ENCODE measurements around the gene PLPP6.

The PLPP6 gene

DNA sequence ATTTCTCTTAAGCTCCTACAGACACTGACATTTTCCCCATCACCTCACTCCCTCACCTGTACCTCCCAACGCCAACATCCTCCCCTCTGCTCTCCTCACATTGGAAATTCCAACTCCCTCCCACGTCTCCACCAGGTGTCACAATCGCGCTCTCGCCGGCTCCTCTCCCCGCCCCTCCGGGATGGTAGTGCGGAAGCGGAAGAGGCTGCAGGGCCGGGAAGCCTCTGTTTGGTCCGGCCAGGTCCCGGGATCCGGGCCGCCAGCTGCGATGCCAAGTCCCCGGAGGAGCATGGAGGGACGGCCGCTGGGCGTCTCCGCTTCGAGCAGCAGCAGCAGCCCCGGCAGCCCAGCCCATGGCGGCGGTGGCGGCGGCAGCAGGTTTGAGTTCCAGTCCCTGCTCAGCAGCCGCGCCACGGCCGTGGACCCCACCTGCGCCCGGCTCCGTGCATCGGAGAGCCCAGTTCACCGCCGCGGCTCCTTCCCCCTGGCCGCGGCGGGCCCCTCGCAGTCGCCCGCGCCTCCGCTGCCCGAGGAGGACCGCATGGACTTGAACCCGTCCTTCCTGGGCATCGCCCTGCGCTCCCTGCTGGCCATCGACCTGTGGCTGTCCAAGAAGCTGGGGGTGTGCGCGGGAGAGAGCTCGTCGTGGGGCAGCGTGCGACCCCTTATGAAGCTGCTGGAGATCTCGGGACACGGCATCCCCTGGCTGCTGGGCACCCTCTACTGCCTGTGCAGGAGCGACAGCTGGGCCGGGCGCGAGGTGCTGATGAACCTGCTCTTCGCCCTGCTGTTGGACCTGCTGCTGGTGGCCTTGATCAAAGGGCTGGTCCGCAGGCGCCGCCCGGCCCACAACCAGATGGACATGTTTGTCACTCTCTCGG lies at the start of gene PLPP6:
Gene PLPP6, plus strand, starts transcription at position 187 of the 881 bp plus-strand sequence. Its CDS starts 82 bp downstream, at position 269.
- Mint-ChIP-seq H3K4me1 (ENCODE audit: low read depth) (peaks cover 63% of the 10 kb centered on the region), H3K27me3 (peaks cover 2% of the 10 kb centered on the region), H3K9me3 (ENCODE audit: low read depth) (no peaks in the 10 kb centered on the region), H3K27ac (peak within 1 kb of the TSS; percentile 93), H3K4me3 (peak within 1 kb of the TSS; percentile 93), H3K36me3 (no peaks in the 10 kb centered on the region)

DNA sequence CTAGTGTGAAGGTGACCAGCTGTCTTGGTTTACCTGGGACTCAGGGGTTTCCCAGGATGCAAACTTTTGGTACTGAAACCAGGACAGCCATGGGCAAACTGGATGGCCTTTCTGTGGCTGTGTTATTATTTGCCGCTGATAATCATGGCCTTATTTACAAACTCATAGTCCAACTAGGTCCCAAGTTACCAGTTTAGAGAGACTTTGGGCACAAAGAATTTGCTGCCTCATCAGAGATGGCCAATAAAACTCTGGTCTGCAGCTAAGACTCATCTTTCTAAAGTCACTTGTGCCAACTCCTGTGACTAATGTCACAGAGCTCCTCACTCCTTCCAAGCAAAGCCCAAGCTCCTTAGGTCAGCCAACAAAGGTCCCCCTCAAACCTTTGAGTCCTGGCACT lies 47.5 kb upstream of the PLPP6 start:
- Mint-ChIP-seq H3K27ac (no peak overlapping the region), H3K27me3 (no peaks in the 10 kb centered on the region), H3K36me3 (peaks cover 7% of the 10 kb centered on the region), H3K4me3 (no peak overlapping the region), H3K4me1 (ENCODE audit: low read depth) (peaks cover 13% of the 10 kb centered on the region), H3K9me3 (ENCODE audit: low read depth) (peaks cover 5% of the 10 kb centered on the region)

DNA sequence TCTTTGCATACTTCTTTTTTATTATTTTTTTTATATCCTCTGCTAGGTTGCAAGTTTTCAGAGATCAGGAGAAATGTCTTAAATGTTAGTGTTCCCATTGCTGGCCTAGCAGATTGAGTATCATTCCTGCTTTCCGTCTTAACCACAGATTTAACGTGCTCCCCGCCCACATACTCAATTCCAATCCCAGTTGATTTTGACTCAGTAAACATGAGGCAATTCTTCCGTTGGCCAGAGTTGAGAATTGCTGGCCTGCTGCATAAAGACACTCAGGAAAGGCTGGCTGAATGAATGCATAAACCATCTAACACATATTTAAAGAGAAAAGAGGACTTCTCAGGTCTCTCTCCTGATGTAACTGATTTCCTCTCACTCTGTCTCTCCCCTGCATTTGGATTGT lies 46.8 kb upstream of the PLPP6 start:
- Mint-ChIP-seq H3K4me3 (no peak overlapping the region), H3K27me3 (no peaks in the 10 kb centered on the region)

DNA sequence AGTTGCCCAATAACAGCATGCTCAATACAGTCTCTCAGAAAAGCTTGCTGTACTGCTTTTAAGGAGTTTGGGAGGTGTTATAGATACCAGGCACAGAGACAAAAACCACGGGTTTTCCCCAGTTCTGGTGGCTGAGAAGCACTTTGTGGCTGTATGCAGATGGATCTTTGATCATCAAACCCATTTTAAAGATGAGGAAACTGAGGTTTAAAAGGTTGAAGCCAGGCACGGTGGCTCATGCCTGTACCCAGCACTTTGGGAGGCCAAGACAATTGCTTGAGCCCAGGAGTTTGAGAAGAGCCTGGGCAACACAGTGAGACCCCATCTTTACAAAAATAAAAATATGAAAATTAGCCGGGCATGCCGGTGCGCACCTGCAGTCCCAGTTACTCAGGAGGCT lies 46.3 kb upstream of the PLPP6 start:
- Mint-ChIP-seq H3K9me3 (ENCODE audit: low read depth) (peaks cover 5% of the 10 kb centered on the region), H3K27ac (no peak overlapping the region), H3K36me3 (peaks cover 7% of the 10 kb centered on the region), H3K4me1 (ENCODE audit: low read depth) (peaks cover 24% of the 10 kb centered on the region), H3K4me3 (no peak overlapping the region), H3K27me3 (no peaks in the 10 kb centered on the region)

More for the DNA sequence above, 46.8 kb upstream of the PLPP6 start:
- Mint-ChIP-seq H3K27ac (no peak overlapping the region), H3K36me3 (peaks cover 7% of the 10 kb centered on the region), H3K4me1 (ENCODE audit: low read depth) (peaks cover 19% of the 10 kb centered on the region), H3K9me3 (ENCODE audit: low read depth) (peaks cover 5% of the 10 kb centered on the region)

DNA sequence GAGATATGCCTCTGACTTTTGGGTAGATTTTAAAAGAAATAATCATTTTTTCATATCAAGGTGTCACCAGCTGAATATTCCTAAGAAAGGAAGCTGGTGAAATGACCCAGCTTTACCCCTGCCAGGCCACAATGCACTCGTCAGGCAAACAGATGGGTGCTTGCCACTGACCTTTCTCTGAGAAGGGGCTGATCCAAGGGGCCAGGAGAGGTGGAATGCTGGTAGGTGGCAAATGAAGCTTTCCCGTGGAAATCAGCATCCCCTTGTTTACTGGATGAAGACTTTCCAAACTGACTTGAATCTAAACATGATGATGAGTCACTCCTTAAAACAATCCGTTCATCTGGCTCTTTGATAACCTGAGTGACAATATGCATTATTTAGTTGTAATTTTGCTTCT lies 44.3 kb upstream of the PLPP6 start:
- H3K9me3 Mint-ChIP-seq (ENCODE audit: low read depth) = no peaks in the 10 kb centered on the region
- no peak overlapping the region for H3K4me3 Mint-ChIP-seq
- H3K27ac Mint-ChIP-seq = no peak overlapping the region
- peaks cover 27% of the 10 kb centered on the region for H3K4me1 Mint-ChIP-seq (ENCODE audit: low read depth)
- no peaks in the 10 kb centered on the region for H3K27me3 Mint-ChIP-seq
- peaks cover 3% of the 10 kb centered on the region for H3K36me3 Mint-ChIP-seq

DNA sequence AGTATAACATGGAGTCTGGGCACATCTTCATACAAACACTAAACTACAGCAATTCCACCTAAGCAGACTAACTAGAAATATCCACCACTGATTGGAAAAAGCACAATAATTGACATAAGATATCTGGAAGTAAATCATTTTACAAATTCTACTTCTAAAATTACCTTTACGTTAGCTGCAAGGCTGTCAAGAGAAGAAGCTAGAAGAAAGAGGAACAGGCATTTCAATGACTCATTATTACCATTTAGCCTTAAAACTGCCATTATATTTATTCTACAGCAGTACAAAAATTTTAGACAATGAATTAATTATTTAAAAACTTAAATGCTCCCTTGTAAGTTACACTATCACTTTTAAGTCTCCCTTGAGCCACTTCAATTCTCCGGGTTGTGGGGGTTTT lies 43.4 kb upstream of the PLPP6 start:
- Mint-ChIP-seq H3K4me1 (ENCODE audit: low read depth) (peaks cover 27% of the 10 kb centered on the region), H3K27me3 (no peaks in the 10 kb centered on the region), H3K4me3 (no peak overlapping the region), H3K36me3 (peaks cover 3% of the 10 kb centered on the region), H3K9me3 (ENCODE audit: low read depth) (no peaks in the 10 kb centered on the region), H3K27ac (no peak overlapping the region)

DNA sequence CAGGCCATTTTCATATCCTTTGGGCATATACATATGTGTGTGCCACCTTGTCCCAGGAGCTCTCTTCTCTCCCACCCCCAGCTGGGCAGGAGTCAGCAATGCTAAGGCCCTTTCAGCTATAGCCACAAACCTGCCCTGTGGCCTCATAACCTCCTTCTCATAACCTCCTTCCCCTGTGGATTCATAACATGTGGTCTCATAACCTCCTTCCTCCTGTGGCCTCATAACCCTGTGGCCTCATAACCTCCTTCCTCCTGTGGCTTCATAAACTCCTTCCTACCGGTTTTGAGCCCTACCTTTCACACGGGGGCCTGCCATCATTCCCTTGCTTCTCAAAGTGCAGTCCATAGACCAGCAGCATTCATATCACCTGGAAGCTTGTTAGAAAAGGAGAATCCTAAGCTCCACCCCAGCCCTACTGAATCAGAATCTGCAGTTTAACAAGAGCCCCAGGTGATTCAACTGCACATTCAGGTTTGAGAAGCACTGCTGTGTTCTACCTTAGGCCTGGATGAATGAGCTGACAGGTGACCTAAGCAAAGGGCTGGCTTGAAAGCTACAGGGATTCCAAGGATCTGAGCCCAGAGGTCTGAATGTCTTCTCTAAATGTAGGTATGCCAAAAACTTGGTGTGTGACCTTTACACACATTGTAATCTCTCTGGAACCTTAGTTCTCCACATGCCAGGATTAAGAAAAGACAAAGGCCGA lies 41.9 kb upstream of the PLPP6 start:
- H3K27ac Mint-ChIP-seq = no peak overlapping the region
- no peaks in the 10 kb centered on the region for H3K9me3 Mint-ChIP-seq (ENCODE audit: low read depth)
- peak overlapping the region; percentile 10 for H3K4me3 Mint-ChIP-seq
- H3K27me3 Mint-ChIP-seq = no peaks in the 10 kb centered on the region
- H3K36me3 Mint-ChIP-seq = peaks cover 3% of the 10 kb centered on the region
- H3K4me1 Mint-ChIP-seq (ENCODE audit: low read depth) = peaks cover 23% of the 10 kb centered on the region

DNA sequence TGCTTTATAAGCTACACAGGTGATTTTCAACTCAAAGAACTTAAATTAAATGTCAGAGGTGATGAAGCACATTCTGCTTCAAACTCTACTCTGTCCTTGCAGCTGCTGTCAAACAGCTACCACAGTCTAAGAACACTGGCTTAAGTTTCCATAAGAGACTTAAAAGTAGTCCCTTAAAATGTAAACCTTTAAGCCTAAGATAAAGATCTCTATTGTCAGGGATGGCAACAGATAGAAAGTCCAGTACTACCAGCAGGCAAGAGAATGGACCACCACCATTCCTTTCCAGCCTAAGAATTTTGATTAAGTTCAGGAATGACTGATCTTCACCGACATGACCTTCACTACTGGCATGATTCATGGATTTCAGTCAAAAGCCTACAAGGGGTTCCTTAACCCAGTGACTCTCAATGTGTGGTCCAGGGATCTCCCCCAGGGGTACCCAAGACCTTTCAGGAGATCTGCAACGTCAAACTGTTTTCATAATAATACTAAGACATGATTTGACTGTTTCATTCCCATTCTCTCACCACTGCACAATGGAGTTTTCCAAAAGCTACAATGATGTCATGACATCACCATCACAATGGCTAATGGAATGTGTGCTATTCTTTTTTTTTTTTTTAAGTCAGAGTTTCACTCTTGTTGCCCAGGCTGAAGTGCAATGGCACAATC lies 41.1 kb upstream of the PLPP6 start:
- Mint-ChIP-seq H3K4me1 (ENCODE audit: low read depth) (peaks cover 18% of the 10 kb centered on the region), H3K36me3 (peaks cover 3% of the 10 kb centered on the region), H3K27ac (no peak overlapping the region), H3K4me3 (no peak overlapping the region), H3K9me3 (ENCODE audit: low read depth) (no peaks in the 10 kb centered on the region), H3K27me3 (no peaks in the 10 kb centered on the region)

DNA sequence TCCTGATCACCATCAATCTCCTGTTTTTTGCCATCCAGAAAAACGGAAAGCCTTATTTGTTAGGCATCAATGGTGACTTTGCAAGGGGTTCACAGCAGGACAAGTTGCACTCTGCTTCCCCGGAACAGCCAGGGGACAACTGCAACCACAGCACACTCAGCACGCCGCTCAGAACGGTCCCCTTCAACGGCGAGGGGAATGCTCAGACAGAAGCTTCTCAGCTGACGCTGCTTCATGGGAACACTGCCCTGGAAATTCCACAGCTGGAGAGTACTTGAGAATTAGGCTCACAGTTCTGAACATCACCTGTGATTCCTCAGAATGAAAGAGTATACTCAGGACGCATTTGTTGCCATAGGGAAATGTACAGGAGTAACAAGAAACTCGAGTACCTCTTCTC lies 40.1 kb upstream of the PLPP6 start:
- Mint-ChIP-seq H3K4me3 (no peak overlapping the region), H3K4me1 (ENCODE audit: low read depth) (peaks cover 18% of the 10 kb centered on the region), H3K9me3 (ENCODE audit: low read depth) (no peaks in the 10 kb centered on the region), H3K27me3 (no peaks in the 10 kb centered on the region), H3K36me3 (peaks cover 3% of the 10 kb centered on the region), H3K27ac (no peak overlapping the region)

DNA sequence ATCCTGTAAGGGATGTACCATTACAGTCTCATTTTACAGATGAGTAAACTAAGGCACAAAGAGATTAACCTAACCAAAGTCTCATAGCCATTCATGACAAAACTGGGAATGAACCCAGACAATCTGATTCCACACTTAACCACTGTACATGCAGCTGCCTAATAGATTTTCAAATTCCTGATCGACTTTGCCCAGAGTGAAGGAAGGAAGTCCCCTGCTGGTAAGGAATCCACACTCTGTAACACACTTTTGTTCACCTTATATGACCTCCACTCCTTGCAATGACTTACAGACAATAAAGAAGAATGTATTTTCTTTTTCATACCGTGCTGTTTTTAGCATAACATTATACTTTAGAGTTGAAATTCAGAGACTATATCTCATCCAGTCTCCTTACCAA lies 31.3 kb upstream of the PLPP6 start:
- Mint-ChIP-seq H3K27me3 (no peaks in the 10 kb centered on the region), H3K4me3 (no peak overlapping the region), H3K27ac (no peak overlapping the region), H3K9me3 (ENCODE audit: low read depth) (no peaks in the 10 kb centered on the region), H3K4me1 (ENCODE audit: low read depth) (peaks cover 2% of the 10 kb centered on the region), H3K36me3 (peaks cover 8% of the 10 kb centered on the region)

DNA sequence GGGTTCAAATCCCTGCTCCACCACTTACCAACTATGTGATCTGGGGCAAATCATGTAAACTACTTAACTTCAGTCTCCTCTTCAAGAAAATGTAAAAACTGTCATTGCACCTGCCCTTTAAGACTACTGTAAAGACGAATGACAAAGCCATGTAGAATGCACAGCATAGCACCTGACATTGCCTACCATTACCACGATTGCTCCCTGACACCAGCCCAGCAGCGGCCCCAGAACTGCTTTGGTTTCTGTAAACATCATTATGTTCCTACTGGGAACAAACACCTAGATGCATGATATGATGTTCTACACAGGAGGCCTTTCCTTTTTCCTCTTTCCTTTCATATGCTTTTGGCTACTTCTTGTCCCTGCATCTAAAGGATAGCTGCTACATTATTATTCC lies 23.1 kb upstream of the PLPP6 start:
- Mint-ChIP-seq H3K9me3 (ENCODE audit: low read depth) (no peaks in the 10 kb centered on the region), H3K27ac (no peak overlapping the region), H3K27me3 (no peaks in the 10 kb centered on the region), H3K36me3 (peaks cover 6% of the 10 kb centered on the region), H3K4me1 (ENCODE audit: low read depth) (peaks cover 9% of the 10 kb centered on the region), H3K4me3 (no peak overlapping the region)

DNA sequence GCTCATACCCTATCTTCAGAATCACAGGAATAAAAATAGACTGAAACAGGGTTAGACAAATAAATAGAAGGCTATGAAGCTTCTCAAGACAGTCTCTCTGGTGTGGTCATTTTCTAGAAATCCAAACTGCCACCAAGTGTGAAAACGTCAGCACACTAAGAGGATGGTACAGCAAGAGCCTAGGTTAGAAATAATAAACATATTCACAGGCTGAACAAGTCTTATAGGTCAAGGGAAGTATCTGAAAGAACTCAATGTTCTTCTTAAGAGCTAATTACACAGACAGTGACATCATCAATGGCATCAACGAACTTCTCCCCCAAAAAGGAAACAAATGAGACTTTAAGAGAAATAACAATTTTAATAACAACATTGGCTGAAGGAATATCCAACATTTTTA lies 22.7 kb upstream of the PLPP6 start:
- H3K9me3 Mint-ChIP-seq (ENCODE audit: low read depth) = no peaks in the 10 kb centered on the region
- H3K4me1 Mint-ChIP-seq (ENCODE audit: low read depth) = peaks cover 9% of the 10 kb centered on the region
- H3K4me3 Mint-ChIP-seq = no peak overlapping the region
- H3K36me3 Mint-ChIP-seq = peaks cover 6% of the 10 kb centered on the region
- no peaks in the 10 kb centered on the region for H3K27me3 Mint-ChIP-seq
- H3K27ac Mint-ChIP-seq = no peak overlapping the region

DNA sequence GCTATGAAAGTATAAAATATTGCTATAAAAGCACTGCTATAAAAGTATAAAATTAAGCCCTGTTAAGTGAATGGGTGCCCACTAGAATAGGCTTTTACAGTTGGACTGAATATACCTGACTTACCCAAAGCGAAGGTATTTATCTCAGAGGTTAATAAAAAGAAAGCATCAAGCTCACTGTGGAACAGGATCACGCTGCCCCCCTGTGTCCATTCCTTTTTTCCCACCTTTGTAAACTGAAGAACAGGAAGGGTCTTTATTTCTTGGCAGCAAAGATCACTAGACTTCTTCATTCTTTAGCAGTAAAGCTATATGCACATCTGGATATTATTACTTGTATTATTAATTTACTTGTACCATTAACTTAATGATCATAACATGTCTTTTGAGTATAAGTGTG lies 22.1 kb upstream of the PLPP6 start:
- Mint-ChIP-seq H3K9me3 (ENCODE audit: low read depth) (no peaks in the 10 kb centered on the region), H3K36me3 (peaks cover 3% of the 10 kb centered on the region), H3K27me3 (no peaks in the 10 kb centered on the region), H3K27ac (no peak overlapping the region), H3K4me1 (ENCODE audit: low read depth) (peaks cover 12% of the 10 kb centered on the region), H3K4me3 (no peak overlapping the region)

DNA sequence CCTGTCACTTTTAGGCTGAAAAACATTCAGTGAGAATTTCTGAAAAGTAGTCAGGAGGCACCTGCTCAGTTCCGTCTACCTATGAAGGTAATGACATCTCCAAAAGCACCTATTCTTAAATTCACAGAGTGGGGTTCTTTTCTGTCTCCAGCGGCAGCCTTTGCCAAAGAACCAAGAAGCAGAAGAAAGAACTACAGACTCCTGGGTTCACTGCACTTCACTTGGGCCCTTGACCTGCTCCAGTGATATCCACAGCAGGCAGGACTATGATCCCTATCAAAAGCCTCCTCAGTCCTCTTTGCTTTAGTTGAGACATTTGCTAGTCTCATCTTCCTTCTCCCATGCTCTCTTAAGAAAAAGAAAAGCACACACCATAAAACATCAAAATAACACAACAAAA lies 19.7 kb upstream of the PLPP6 start:
- Mint-ChIP-seq H3K4me3 (no peak overlapping the region), H3K4me1 (ENCODE audit: low read depth) (peaks cover 12% of the 10 kb centered on the region)

DNA sequence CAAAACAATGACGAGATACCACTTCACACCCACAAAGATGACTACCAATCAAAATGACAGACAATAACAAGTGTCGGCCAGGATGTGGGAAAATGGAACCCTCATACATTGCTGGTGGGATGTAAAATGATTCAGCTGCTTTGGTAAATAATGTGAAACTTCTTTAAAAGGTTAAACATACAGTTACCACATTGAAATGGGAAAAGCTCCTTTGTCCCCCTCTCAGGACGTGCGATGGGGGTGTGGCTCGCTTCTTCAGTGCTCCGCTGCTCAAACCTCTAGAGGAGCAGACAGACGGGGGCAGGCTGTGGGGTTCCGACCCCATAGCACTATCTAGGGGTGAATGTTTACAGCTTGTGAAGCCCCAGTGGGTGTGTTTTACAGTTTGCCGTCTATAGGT lies 8.0 kb upstream of the PLPP6 start:
- Mint-ChIP-seq H3K4me3 (no peak overlapping the region), H3K27ac (no peak overlapping the region), H3K9me3 (ENCODE audit: low read depth) (no peaks in the 10 kb centered on the region), H3K4me1 (ENCODE audit: low read depth) (no peaks in the 10 kb centered on the region), H3K36me3 (peaks cover 6% of the 10 kb centered on the region), H3K27me3 (peaks cover 2% of the 10 kb centered on the region)

More for the DNA sequence above, 19.7 kb upstream of the PLPP6 start:
- Mint-ChIP-seq H3K36me3 (peaks cover 2% of the 10 kb centered on the region), H3K27ac (no peak overlapping the region), H3K9me3 (ENCODE audit: low read depth) (no peaks in the 10 kb centered on the region), H3K27me3 (no peaks in the 10 kb centered on the region)
